ENCODE data around the gene PLIN4.

DNA sequence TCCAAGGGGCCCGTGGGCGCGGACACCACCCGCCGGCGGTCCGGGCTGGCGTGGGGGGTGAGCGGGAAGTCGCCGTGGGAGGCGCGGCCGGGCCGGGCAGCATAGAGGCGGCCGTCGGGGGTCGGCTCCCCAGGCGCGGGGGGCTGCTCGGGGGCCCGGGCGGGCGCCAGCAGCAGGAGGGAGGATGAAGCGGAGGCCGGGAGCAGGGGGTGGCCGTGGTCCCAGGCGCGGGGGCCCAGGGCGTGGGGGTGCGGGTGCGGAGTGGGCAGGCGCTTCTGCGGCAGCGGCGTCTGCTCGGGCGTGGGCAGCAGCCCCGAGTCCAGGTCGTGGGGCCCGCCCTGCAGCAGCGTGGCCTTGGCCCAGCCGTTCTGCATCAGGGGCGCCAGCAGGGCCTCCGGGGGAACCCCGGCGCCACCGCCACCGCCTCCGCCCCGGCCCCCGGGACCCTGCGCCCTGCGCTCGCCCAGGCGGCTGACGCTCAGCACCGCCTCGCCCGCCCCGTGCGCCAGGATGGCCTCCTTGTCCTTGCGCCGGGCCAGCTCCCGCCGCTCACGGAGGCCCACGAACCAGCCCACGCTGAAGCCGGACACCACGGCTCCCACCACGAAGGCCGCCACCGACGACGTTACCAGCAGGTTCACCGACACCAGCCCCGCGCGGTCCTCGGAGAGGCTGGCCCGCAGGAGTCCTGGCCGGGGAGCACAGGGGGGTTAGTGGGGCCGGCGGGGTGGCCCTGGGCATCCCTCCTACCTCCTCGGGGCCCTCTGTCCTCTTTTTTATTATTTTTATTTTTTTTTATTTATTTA lies 25.8 kb upstream of the PLIN4 start:
- TF ChIP-seq, protein P1, sequence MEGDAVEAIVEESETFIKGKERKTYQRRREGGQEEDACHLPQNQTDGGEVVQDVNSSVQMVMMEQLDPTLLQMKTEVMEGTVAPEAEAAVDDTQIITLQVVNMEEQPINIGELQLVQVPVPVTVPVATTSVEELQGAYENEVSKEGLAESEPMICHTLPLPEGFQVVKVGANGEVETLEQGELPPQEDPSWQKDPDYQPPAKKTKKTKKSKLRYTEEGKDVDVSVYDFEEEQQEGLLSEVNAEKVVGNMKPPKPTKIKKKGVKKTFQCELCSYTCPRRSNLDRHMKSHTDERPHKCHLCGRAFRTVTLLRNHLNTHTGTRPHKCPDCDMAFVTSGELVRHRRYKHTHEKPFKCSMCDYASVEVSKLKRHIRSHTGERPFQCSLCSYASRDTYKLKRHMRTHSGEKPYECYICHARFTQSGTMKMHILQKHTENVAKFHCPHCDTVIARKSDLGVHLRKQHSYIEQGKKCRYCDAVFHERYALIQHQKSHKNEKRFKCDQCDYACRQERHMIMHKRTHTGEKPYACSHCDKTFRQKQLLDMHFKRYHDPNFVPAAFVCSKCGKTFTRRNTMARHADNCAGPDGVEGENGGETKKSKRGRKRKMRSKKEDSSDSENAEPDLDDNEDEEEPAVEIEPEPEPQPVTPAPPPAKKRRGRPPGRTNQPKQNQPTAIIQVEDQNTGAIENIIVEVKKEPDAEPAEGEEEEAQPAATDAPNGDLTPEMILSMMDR (IDR thresholded peaks at IDR 0.05), result no peak
- no peak for TF ChIP-seq POLR2A (IDR thresholded peaks at IDR 0.05)
